HL-60/S4 treated with phorbol 12-myristate 13-acetate at 8.2 ng/mL for 4 days and 3 days (cell line): ENCODE measurements around the gene LMBRD2.

Experiments used
- in situ Hi-C: fragments of 300-500 bp; cut with MboI; formaldehyde crosslinking; loops from 2 replicates; pipeline ENCODE4 v1.15.0; 2022; ENCODE audit warnings: low sequenced_read_pairs

Gene LMBRD2

DNA sequence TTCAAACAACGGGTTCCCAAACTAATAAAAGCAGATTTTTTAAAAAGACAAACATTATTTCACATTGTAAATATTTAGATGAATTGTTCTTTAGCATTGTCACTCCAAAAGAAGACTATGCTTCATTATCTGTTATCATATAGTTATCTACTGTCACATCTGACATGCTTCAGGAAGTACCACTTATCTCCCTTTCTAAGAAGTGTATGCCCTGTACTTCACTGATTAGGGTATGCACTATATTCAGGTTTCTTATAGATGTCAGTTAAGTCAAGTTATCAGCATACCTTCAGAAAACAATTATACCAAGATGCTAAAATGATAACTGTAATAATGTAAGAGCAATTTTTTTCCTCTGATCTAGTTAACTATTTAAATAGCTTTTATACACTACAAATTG lies 40.4 kb downstream of the LMBRD2 start:
- in situ Hi-C loops, result no loop called here

DNA sequence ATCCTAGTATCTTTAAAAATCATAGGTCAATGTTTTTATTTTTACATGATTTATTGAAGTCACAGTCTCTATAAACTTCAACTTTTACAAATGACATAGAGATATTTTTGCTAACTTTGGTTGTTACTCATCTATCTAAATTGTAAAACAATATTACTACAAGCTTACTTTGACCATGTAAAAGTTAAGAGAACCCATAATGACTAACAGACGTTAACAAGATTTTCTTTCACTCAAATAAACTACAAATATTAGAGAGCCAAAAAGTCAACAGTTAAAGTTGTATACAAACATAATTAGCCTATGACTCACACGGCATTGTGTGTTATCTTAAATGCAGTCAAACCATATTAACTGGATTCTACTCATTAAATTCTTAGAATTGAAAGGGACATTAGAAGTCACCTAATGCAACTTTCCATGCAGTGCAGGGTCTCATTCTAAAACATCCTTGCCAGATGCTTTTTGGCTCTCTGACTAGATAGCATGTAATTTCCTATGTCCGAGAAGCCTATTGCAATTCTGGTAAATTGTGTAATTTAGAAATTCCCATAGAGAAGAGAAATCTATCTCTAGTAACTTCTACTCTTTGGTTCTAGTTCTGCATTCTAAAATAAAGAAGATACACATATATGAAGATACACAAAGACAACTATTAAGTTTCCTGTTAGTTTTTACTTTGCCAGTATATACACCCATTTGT lies 42.8 kb downstream of the LMBRD2 start:
- in situ Hi-C loops, result no loop called here

DNA sequence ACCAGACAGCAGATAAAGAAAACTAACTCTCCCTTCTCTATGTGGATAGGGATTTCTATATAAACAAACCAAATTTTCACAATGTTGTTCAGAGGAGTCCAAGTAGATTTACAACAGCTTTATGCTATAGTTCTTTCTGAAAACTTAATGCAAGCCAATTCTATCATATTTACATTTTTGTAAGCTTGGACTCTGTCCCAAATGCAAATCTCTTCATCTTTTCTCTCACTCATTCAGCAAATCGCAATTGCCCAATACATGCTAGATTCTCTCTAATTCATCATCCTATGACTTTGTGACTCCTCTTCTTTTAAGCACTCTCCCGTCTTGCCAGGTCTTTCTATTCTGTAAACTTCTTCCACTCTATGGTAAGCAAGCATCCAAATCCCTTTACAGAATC lies 45.9 kb downstream of the LMBRD2 start:
- in situ Hi-C loops, result no loop called here

DNA sequence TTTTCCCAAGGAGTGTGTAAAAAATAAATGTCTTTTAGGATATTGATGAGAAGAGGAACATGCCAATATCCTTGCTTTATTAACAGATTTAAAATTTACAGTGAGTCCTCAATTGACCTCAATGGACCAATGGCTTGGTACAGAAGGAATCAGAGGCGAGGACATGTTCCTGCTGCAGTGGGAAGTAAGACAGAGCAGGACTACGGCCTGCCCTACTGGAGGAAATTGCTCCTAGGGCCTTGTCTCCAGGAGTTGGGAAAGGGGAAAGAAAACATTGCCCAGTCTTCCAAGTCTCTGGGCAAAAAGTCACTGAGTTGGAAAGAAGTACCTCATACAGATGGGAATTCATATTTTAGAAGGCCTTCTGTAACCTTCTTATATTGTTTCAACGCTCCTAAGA lies 51.9 kb downstream of the LMBRD2 start:
- in situ Hi-C loops, result no loop called here

DNA sequence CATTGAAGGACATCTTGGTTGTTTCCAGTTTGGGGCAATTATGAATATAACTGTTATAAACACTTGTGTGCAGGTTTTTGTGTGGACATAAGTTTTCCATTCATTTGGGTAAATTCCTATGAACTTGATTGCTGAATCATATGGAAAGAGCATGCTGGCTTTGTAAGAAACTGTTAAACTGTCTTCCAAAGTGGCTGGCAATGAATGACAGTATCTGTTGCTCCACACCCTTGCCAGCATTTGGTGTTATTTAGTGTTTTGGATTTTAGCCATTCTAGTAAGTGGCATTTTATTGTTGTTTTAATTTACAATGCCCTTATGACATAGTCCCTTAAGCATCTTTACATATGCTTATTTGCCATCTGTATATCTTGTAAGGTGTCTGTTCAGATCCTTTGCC lies 55.2 kb downstream of the LMBRD2 start:
- in situ Hi-C loops, result no loop called here

DNA sequence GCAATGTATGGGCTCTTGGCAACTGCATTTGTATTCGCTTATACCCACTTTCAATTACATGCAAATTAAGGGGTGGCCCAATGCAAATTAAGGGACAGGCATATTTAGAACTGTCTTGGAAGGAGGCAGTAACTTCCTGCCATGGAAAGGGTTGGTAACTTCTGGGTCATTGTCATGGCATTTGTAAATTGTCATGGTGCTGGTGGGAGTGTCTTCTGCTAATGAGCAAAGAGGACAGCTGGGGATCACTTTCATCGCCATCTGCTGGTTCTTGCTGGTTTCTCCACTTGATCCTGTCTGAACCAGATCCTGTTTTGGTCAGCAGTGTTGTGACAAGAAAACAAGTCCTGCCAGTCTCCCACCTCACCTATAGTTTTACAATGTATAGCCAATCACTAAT lies 61.7 kb downstream of the LMBRD2 start:
- in situ Hi-C loops, result no loop called here

DNA sequence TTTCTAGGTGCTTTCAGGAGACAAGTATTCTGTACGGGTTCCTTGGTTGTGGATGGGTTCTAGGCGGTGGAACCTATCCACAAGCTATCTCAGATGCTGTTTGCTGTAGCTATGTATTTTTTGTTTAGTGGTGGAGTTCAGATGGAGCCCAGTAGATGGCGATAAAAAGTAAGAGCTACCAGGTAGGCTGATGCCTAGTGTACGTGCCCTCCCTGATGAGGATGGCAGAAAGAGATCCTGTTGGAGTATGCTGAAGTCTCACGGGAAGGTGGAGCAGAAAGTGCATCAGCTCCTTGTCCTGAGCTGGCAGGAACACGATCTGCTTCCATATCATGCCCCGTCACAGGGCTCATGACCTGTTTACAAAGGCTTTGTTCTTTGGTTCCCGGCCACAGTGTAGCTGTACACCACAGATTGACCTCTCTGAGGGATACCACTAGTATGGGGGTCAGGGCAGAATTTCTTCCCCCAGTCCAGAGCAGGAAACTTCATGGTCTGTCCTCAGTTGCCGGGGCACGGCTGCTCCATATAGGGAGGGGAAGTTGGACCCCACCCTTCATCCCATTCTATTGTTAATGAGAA lies 72.4 kb downstream of the LMBRD2 start:
- in situ Hi-C loops, result no loop called here

DNA sequence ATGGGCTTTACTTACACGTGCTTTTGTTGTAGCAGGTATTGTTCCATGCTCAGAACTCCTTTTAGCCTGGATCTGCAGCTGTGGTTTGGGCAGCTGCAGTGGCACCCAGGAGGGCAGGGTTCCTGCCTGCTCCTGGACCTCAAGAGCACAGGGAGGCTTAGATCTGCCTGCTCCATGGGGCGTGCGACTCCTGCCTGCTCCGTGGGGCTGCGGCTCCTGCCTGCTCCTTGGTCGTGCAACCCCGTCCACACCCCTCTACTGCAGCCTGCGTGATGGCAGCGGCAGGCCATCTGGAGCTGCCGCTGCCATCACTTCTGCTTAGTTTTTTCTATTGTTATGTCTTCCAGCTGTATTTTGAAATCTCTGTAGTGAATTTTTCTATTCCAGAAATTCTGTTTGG lies 73.3 kb downstream of the LMBRD2 start:
- in situ Hi-C loops, result no loop called here

DNA sequence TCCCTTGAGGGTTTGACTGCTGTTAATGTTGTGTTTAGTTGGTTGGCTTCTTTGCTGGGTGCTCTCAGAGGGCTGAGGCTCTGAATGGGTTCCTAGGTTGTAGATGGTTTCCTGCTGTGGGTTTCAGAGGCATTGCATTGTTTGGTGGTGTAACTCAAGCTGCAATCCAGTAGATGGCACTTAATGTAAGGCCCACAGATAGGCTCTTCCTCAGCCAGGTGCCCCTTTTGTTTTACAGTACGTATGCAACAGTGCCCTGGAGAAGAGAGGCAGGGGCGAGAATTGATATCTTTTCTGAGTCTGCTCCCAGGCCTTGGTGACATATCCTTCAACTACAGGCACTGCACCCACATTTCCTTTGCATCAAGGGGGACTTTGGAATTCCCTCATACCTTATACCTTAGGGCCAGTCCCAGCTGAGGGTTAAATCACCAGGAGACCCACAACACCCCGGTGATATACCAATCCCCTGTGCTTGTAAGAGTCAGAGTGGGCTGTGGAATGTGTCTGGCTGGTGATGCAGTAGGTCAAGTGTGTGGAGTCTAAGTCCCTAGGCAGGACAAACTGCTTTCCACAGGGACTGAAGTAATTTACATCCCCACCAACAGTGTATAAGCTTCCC lies 78.0 kb downstream of the LMBRD2 start:
- in situ Hi-C loops, result no loop called here

DNA sequence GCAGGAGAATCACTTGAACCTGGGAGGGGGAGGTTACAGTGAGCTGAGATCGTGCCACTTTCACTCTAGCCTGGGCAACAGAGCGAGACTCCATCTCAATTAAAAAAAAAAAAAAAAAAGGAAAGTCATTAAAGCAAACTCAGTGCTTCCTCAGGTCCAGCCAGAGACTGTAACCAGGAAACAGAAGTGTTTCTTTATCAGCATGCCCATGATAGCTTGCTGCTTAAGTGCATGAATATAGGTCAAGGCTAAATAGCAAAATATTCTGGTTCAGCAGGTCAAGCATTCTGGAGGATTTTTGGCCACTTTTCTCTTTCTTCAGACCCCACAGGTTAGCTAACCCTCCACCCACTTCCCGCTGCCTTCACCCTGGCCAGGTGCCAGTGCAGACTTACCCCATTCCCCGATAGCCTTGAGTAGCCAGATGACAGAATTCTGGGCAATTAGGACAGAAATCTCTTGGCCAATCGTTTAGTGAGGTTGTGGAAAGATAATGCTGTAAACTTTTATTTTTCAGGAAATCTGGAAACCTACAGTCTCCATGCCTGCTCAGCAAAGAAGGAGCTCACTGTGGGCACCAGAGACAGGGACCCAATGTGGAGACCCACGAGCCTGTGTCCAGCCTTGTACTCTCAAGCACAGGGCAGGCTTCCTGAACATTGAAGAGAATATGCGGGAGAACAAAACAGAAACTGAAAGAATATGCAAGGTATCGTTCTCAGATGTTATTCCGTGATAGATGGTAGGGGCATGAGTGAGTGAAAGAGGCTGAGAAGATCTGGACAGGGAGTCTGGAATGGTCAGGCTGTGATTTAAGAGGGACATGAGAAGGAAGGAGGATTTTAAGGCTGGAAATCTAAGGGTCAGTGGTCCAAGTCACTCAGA lies 80.8 kb downstream of the LMBRD2 start:
- in situ Hi-C loops, result no loop called here

DNA sequence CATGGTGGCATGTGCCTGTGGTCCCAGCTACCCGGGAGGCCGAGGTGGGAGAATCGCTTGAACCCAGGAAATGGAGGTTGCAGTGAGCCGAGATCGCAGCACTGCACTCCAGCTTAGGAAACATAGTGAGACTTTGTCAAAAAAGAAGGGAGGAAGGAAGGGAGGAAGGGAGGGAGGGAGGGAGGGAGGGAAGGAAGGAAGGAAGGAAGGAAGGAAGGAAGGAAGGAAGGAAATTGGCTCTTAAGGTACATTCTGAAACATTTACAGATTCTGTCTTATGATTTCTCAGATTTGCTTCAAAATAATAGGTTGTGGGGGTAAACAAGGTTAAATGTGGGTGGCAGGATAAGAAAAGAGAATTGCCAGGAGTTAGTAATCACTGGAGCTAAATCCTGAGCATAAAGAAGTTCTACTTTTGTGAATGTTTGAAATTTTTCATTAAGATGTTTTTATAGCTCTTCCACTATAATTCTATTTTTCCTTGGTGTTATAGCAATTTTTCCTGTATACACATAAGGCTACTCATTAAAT lies 82.9 kb downstream of the LMBRD2 start:
- in situ Hi-C loops, result no loop called here

DNA sequence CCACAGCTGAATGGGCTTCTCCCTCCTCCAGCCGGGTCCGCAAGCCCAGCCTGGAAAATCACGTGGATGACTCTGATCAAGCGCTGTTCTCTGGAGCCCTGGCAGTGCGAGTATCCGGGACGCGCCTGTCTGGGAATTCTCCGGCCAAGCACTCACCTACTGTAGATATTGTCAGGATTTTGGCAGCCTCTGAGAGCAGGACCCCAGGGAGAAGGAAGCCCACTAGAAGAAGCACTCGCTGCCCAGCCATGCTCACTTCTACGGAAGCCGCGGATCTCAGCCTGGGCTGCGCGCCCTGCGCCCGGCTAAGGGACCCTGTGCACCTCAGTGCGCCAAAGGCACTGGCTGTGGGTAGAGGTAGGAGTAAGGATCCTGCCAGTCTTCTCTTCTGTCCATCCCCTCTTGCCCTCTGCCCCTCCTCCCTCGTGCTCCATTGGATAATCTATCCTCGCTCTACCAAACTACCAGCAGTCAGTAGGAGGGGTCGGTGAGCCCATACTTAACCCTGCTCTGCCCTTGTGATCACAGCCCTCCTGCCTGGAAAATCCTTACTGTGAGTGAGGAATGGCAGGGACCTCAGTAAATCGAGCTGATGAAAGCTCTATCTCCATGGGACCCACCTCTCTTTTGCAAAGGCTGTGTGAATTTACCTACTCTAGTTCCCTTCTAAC lies 85.0 kb downstream of the LMBRD2 start, which contains the start of gene UGT3A2:
TSS of gene UGT3A2 (minus strand) at position 343 of the 671 bp plus-strand sequence. CDS start at position 250, 93 bp downstream.
- in situ Hi-C loops, result no loop called here

DNA sequence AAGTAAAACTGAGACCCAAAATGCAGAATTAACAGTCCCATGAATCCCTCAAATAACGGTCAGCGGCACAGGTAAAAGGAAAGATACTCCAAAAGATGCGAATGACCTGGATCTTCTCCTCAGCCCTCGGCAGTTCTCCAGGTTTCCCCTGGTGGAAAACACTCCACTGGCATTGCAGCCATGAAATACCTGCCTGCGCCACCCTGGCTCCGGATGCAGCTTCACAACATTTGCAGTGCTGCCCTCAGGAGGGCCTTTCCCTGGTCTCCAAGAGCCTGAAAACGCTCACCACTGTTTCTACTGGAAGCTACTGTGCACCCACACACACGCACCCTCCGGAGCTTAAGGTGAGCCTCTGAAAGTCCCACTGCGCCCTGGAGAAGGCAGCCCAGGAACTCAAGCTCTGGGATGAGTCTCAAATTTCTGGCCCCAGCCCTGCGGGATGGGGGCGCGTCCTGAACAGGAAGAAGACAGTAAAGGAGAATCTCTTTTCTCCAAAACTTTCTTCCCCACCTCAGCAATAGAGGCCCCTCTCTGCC lies 85.6 kb downstream of the LMBRD2 start:
- in situ Hi-C loops, result no loop called here

DNA sequence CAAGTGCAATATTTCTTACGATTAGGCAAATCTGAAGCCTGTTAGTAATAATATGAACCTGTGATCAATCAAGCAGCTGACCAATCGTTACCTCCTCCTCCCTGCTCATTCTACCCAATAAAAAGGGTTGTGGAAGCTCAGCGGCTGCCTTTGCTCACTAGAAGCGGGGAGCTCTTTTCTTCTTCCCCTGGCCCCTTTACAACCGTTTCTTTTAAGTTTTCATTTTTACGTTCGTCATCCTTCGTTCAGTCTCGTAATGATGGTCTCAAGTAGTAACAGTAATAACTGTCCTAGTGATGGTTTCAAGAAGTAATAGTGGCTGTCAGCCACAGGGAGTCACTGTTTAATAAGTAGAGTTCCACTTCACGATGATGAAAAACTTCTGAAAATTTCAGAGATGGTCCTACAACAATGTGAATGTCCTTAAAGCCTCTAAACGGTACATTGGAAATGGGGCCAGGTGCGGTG lies 91.2 kb downstream of the LMBRD2 start:
- in situ Hi-C loops, result no loop called here

DNA sequence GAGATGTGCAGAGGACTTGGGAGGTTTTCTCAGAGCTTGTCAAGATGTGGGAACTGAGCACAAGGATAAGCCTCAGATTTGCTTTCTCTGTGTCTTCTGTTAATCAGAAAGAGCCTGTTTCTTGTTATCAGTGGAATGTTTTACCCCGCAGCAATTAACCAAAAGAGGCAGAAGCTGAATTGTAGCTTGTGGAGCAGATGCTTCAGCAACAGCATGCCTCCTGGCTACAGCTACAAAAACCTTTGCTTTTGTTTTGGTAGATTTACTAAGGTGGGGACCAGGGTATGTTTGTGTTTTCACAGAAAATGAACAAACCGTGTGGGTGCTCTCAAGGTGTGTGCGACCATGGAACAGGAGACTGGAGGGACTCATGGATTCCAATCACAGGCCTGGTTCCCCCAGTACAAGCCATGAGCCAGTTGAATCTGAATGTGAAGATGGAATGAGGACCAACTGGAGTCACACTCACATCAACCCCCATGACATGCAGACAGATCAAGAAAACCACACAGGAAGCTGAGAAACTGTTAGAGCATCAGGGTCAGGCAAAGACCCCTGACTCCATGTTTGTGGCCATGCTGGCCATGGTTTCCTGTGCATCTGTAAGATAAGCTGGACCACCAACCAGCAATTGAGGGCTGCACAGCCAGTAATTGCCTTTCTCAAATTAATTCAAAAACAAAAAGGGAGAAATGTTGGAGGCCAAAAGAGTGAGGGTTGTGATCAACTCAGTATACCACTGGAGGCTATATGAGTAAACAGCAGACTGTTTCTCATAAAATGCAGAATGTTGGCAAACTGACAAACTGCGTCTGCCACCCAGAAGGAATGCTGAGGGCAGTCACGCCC lies 91.9 kb downstream of the LMBRD2 start:
- in situ Hi-C loops, result no loop called here

DNA sequence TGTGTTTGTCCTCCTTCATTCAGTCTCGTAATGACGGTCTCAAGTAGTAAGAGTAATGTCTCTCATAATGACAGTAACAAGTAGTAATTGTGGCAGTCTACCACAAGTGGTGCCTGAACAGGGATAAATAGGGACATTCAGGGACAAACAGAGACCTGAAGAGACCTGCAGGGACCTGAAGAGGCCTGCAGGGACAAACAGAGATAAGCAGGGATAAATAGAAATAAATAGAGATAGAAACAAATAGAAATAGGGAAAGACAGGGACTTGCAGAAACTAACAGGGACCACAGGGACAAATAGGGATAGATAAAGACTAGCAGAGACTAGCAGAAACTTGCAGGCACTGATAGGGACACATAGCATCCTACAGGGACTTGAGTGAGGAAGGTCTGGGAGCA lies 92.9 kb downstream of the LMBRD2 start:
- in situ Hi-C loops, result no loop called here

DNA sequence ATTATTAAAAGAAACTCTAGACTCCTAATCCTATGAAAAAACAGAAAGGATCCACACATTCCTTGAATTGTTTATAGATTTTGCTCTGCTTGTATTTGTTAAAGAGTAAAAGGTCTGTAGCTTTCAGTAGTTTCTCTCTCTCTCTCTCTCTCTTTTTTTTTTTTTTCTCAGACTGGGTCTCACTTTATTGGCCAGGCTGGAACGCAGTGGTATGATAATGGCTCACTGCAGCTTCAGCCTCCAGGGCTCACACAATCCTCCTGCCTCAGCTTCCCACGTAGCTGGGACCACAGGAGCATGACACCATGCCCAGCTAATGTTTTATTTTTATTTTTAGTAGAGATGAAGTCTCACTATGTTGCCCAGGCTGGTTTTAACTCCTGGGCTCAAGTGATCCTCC lies 94.3 kb downstream of the LMBRD2 start:
- in situ Hi-C loops, result no loop called here

DNA sequence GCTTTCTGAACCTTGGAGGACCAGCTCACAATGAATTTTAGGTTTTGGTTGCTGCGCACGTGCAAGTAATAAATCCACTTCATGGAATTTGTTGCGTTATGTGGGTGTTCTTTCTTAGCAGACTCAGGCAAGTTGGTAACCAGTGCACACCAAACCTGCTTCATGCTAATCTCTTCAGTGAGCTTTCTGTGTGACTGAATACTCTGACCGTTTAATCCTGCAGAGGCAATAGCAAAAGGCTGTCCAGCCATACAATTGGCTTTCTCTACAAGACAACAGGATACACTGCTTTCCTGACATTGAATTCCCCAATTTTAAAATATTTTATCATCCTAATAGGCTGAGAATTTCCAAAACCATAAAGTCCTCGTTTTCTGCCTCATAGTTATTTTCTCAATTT lies 95.3 kb downstream of the LMBRD2 start:
- in situ Hi-C loops, result no loop called here

DNA sequence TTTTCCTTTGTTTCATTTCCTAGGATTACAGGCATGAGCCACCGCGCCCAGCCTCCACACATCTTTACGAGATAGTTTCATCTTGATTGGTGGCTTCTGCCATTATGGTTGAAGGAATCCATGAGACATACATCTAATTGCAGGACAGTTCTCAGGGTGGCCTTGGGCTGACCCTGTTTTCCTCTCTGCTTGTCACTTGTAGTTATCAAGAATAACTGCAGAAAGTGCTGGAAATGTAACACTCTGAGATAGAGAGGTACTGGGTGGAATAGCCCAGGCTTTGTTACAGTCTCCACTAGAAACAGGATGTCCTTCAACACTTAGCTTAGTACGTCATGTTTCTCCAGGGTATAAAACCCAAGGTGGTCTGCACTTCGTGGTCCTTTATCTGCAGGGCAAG lies 95.7 kb downstream of the LMBRD2 start:
- in situ Hi-C loops, result no loop called here
